Measurements from ENCODE around the gene FOXC1.

GRCh38 chr6:1570848-1571247, 38.9 kb upstream of the FOXC1 start:
- no peak for TF ChIP-seq CTCF (IDR thresholded peaks at IDR 0.05; ENCODE audit: insufficient read depth, low read length)
- TF ChIP-seq POLR2AphosphoS5 (IDR thresholded peaks at IDR 0.05; ENCODE audit: low read depth): no peak
